ENCODE measurements around the gene CFAP65. TPM values are rescaled to one million over a fixed set of nuclear protein-coding genes. Genes with fewer than 3 reads are reported as not detected.
A peak's percentile ranks its signal among the peaks of the same experiment; 100 is the strongest.

CFAP65 gene
- total and polyA plus RNA-seq, 2 of the 13 experiments (the other 11 are each of a cell fraction or from before 2014, with no cell fraction given) = 0.05 TPM; not detected in 1

DNA sequence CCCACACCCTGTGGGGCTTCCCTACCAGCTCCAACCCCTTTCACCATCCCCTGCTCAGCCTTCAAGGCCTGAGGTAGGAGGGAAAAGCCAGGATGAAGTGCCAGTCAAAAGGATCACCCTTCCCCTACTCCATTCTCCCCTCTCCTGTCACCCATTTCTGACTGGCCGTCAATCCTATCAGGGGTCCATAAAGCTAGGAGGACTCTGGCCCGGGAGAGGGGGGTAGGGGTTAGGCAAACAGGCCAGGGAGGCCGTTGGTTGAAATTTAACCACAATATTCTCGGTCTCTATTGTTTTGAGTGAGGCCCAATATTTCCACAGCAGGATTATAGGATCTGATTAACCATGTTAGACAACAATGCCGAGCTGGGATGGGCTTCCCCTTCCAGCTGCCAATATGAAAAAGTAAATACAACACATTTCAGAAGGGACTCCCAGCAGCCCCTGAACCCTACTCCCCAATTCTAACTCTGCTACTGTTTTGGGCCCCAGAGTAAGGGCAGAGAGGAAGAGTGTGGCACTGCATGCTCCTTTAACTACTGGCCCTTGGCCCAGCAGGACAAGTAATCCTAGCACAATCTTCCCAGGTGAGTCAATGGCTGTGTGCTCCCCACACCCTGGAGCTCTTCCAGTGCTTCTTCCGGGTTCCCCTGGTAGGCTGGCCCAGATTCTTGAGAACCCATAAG, 30.0 kb upstream of the CFAP65 start (continued):
- peak; percentile 92 for TF ChIP-seq HNF4A (CRISPR knock-in tag; IDR thresholded peaks at IDR 0.05)
- TF ChIP-seq FOXC1 (CRISPR knock-in tag; IDR thresholded peaks at IDR 0.05; ENCODE audit: borderline replicate concordance) = peak; percentile 42; the same call in 1 of the 2 replicates
- TF ChIP-seq, protein P1, sequence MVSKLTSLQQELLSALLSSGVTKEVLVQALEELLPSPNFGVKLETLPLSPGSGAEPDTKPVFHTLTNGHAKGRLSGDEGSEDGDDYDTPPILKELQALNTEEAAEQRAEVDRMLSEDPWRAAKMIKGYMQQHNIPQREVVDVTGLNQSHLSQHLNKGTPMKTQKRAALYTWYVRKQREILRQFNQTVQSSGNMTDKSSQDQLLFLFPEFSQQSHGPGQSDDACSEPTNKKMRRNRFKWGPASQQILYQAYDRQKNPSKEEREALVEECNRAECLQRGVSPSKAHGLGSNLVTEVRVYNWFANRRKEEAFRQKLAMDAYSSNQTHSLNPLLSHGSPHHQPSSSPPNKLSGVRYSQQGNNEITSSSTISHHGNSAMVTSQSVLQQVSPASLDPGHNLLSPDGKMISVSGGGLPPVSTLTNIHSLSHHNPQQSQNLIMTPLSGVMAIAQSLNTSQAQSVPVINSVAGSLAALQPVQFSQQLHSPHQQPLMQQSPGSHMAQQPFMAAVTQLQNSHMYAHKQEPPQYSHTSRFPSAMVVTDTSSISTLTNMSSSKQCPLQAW (CRISPR knock-in tag; IDR thresholded peaks at IDR 0.05) = peak; percentile 99
- TF ChIP-seq, protein P2, sequence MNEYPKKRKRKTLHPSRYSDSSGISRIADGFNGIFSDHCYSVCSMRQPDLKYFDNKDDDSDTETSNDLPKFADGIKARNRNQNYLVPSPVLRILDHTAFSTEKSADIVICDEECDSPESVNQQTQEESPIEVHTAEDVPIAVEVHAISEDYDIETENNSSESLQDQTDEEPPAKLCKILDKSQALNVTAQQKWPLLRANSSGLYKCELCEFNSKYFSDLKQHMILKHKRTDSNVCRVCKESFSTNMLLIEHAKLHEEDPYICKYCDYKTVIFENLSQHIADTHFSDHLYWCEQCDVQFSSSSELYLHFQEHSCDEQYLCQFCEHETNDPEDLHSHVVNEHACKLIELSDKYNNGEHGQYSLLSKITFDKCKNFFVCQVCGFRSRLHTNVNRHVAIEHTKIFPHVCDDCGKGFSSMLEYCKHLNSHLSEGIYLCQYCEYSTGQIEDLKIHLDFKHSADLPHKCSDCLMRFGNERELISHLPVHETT (CRISPR knock-in tag; conservative IDR thresholded peaks at IDR 0.05) = no peak
- TF ChIP-seq, protein P3, sequence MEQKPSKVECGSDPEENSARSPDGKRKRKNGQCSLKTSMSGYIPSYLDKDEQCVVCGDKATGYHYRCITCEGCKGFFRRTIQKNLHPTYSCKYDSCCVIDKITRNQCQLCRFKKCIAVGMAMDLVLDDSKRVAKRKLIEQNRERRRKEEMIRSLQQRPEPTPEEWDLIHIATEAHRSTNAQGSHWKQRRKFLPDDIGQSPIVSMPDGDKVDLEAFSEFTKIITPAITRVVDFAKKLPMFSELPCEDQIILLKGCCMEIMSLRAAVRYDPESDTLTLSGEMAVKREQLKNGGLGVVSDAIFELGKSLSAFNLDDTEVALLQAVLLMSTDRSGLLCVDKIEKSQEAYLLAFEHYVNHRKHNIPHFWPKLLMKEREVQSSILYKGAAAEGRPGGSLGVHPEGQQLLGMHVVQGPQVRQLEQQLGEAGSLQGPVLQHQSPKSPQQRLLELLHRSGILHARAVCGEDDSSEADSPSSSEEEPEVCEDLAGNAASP (CRISPR knock-in tag; IDR thresholded peaks at IDR 0.05; ENCODE audit: borderline replicate concordance) = 0 out of 2 replicates have a peak, but pooled peaks have one; percentile 35
- peak; percentile 33 for TF ChIP-seq THAP11 (CRISPR knock-in tag; IDR thresholded peaks at IDR 0.05)
- TF ChIP-seq MTA1 (CRISPR knock-in tag; IDR thresholded peaks at IDR 0.05; ENCODE audit: borderline replicate concordance) = peak; percentile 88
- TF ChIP-seq, protein P4, sequence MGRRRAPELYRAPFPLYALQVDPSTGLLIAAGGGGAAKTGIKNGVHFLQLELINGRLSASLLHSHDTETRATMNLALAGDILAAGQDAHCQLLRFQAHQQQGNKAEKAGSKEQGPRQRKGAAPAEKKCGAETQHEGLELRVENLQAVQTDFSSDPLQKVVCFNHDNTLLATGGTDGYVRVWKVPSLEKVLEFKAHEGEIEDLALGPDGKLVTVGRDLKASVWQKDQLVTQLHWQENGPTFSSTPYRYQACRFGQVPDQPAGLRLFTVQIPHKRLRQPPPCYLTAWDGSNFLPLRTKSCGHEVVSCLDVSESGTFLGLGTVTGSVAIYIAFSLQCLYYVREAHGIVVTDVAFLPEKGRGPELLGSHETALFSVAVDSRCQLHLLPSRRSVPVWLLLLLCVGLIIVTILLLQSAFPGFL (CRISPR knock-in tag; IDR thresholded peaks at IDR 0.05) = no peak
- no peak for TF ChIP-seq ZFP36 (IDR thresholded peaks at IDR 0.05; ENCODE audit: borderline replicate concordance, low read depth, low read length, partially characterized antibody)
- TF ChIP-seq ZNF839 (CRISPR knock-in tag; IDR thresholded peaks at IDR 0.05; ENCODE audit: borderline replicate concordance) = no peak
- TF ChIP-seq ZNF282 (IDR thresholded peaks at IDR 0.05; ENCODE audit: partially characterized antibody) = no peak
- TF ChIP-seq NFYB (CRISPR knock-in tag; IDR thresholded peaks at IDR 0.05) = no peak
- TF ChIP-seq PHF8 (CRISPR knock-in tag; IDR thresholded peaks at IDR 0.05) = peak; percentile 25; the same call in 1 of the 2 replicates
- no peak for TF ChIP-seq ZNF225 (CRISPR knock-in tag; IDR thresholded peaks at IDR 0.05)
- peak; percentile 64; the same call in 1 of the 2 replicates for TF ChIP-seq SNAPC2 (CRISPR knock-in tag; IDR thresholded peaks at IDR 0.05)
- no peak for TF ChIP-seq ZNF296 (CRISPR knock-in tag; conservative IDR thresholded peaks at IDR 0.05)
- TF ChIP-seq ZNF20 (CRISPR knock-in tag; IDR thresholded peaks at IDR 0.05) = no peak
- no peak for TF ChIP-seq SYNCRIP (IDR thresholded peaks at IDR 0.05; ENCODE audit: insufficient read depth, low read depth, low read length)
- TF ChIP-seq, protein P5, sequence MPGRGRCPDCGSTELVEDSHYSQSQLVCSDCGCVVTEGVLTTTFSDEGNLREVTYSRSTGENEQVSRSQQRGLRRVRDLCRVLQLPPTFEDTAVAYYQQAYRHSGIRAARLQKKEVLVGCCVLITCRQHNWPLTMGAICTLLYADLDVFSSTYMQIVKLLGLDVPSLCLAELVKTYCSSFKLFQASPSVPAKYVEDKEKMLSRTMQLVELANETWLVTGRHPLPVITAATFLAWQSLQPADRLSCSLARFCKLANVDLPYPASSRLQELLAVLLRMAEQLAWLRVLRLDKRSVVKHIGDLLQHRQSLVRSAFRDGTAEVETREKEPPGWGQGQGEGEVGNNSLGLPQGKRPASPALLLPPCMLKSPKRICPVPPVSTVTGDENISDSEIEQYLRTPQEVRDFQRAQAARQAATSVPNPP (CRISPR knock-in tag; IDR thresholded peaks at IDR 0.05) = peak; percentile 80; the same call in 1 of the 2 replicates
- TF ChIP-seq MEIS1 (CRISPR knock-in tag; IDR thresholded peaks at IDR 0.05; ENCODE audit: borderline replicate concordance) = peak; percentile 94; the same call in 1 of the 2 replicates
- TF ChIP-seq, protein P6, sequence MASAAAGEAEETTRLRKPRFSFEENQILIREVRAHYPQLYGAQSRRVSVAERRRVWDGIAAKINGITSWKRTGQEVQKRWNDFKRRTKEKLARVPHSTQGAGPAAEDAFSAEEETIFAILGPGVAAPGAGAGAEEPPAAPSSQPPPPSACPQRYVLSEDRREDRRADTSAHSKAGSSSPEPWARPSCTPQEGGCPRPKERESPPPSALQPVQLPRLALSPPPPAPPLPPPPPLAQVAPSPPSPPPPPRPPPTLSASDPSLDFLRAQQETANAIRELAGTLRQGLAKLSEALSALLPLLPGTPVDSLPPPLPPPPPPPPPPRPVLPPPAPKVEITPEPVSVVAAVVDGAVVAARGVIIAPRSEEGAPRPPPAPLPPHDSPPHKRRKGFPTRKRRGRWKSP (CRISPR knock-in tag; IDR thresholded peaks at IDR 0.05) = peak; percentile 86; the same call in 1 of the 2 replicates
- TF ChIP-seq NAIF1 (CRISPR knock-in tag; IDR thresholded peaks at IDR 0.05; ENCODE audit: borderline replicate concordance) = no peak

Measured in HepG2 (cell line).